ENCODE data around the gene SAMD4A.

DNA sequence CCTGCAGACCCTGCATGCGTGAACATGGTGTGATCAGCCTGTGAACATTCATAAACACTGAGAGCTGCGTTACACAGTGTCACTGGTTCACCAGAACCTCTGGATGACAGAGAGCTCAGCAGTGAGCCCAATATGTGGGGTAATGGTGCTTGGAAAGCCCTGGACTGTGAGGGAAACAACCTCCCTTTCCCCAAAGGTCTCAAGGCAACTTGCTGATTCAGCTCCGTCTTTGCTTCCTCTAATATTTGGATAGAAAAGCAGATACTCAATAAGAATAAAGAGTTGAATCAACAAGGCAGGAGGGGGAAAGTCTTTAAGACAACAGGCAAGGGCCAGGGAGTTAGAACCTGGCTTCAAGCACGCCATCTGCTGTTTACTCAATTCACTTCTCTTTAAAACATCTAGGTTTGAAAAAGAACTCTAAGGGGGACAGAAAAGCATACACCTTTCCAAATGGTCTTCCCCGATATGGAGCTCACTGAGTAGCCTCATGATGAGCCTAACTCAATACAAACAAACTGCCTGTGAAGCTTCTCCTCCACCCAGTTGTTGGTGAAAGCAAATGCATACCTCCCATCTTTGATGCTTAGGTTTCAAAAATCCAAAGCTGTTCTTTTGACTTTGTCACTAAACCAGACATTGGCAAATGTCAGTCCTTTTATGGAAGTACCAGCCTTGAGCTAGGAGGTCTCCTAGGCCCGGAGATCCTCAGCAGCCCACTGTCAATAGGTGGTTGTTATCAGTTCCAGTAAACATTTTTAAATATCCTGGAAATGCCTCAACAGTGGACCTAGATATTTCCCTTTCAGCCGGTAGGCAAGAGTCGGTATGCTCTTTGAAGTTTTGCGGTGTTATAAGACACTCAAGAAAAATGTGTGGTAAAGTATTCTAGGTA, 76.1 kb downstream of the SAMD4A start:
- TF ChIP-seq POLR2A (IDR thresholded peaks at IDR 0.05) (no peak), POLR2AphosphoS5 (IDR thresholded peaks at IDR 0.05) (no peak)
